H1 (cell line): ENCODE results near the gene TMEM14C. TPM values are rescaled to one million over a fixed set of nuclear protein-coding genes. Genes with fewer than 3 reads are reported as not detected.

ENCODE experiments used
- CTCF ChIA-PET: fragments of 300-600 bp; sonication (Branson Sonifier 250); formaldehyde crosslinking; loops from one replicate; lab custom pipeline; 2021; ENCODE audit not compliant: partially characterized antibody; lab: Charles Lee
- POLR2A ChIA-PET: fragments of 300-600 bp; sonication (Branson Sonifier 250); formaldehyde crosslinking; loops from one replicate; lab custom pipeline; 2021; ENCODE audit warnings: inconsistent platforms; ENCODE audit not compliant: partially characterized antibody; lab: Charles Lee
- DNase-seq, 2 experiments: peaks; one replicate each; pipeline versions ENCODE4 v3.0.0 to v3.0.0-alpha.2; 2010 to 2022; ENCODE audit warnings: low spot score in 2 of 2, low read depth in 1 of 2, mixed read lengths in 1 of 2
- FAIRE-seq: peaks from 2 replicates; lab custom pipeline; 2011; peaks lifted over from hg19 to GRCh38; lab: Jason Lieb, UNC
- H2AFZ ChIP-seq: 2 replicates; pipeline ENCODE4 v1.8.1; 2012; ENCODE audit warnings: low read length, inconsistent platforms
- H2AK5ac ChIP-seq: 2 replicates; pipeline ENCODE4 v1.6.1; 2013; ENCODE audit warnings: low read depth, low read length
- H2BK120ac ChIP-seq: replicated peaks from 2 replicates; pipeline ENCODE3; 2013; ENCODE audit warnings: low read depth, low read length, inconsistent platforms
- H2BK12ac ChIP-seq: 2 replicates; pipeline ENCODE4 v1.6.1; 2013; ENCODE audit warnings: low read depth, low read length
- H2BK15ac ChIP-seq: 2 replicates; pipeline ENCODE4 v1.6.1; 2013; ENCODE audit warnings: low read length
- H2BK20ac ChIP-seq: 2 replicates; pipeline ENCODE4 v1.6.1; 2013; ENCODE audit warnings: low read length
- H2BK5ac ChIP-seq: 2 replicates; pipeline ENCODE4 v1.6.1; 2013; ENCODE audit warnings: low read depth, low read length
- H3K14ac ChIP-seq: 2 replicates; pipeline ENCODE4 v1.6.1; 2013; ENCODE audit warnings: inconsistent platforms; ENCODE audit not compliant: insufficient read length
- H3K18ac ChIP-seq: 2 replicates; pipeline ENCODE4 v1.6.1; 2013; ENCODE audit warnings: low read length; ENCODE audit errors: extremely low read depth
- H3K23ac ChIP-seq: 2 replicates; pipeline ENCODE4 v1.6.1; 2013; ENCODE audit warnings: inconsistent platforms; ENCODE audit not compliant: insufficient read length
- H3K23me2 ChIP-seq: 2 replicates; pipeline ENCODE4 v1.6.1; 2013; ENCODE audit warnings: low read depth, low read length
- H3K27ac ChIP-seq: 2 replicates; pipeline ENCODE4 v1.6.1; 2011; ENCODE audit warnings: low read depth, low read length, inconsistent platforms
- H3K27me3 ChIP-seq, 4 experiments: replicated peaks in 1 of 4; 1 replicate in 1 of 4; 2 replicates in 3 of 4; pipeline versions ENCODE4 v1.6.1 to v1.8.1; 2011 to 2013; ENCODE audit warnings: low read length in 3 of 4, mild to moderate bottlenecking in 3 of 4, inconsistent platforms in 2 of 4, mixed read lengths in 2 of 4, moderate library complexity in 1 of 4; ENCODE audit not compliant: control insufficient read depth in 3 of 4, insufficient read depth in 3 of 4; ENCODE audit errors: extremely low read depth in 1 of 4
- H3K36me3 ChIP-seq, 4 experiments: 2 replicates each; pipeline versions ENCODE4 v1.6.1 to v1.8.1; 2011 to 2013; ENCODE audit warnings: mild to moderate bottlenecking in 4 of 4, low read length in 3 of 4, moderate library complexity in 2 of 4, control low read depth in 1 of 4, inconsistent platforms in 1 of 4; ENCODE audit not compliant: insufficient read depth in 4 of 4, control insufficient read depth in 2 of 4
- H3K4ac ChIP-seq: replicated peaks from 2 replicates; pipeline ENCODE3; 2013; ENCODE audit warnings: low read length, low read depth, mixed read lengths, inconsistent platforms; ENCODE audit not compliant: insufficient read length
- H3K4me1 ChIP-seq, 4 experiments: replicated peaks in 1 of 4; 1 replicate in 1 of 4; 2 replicates in 3 of 4; pipeline versions ENCODE4 v1.6.1 to v1.8.1; 2011 to 2013; ENCODE audit warnings: low read length in 3 of 4, inconsistent platforms in 2 of 4, mixed read lengths in 1 of 4; ENCODE audit not compliant: insufficient read depth in 4 of 4, control insufficient read depth in 3 of 4
- H3K4me2 ChIP-seq, 2 experiments: 2 replicates each; pipeline versions ENCODE4 v1.6.1 to v1.8.1; 2011 to 2013; ENCODE audit warnings: low read depth in 2 of 2, low read length in 2 of 2, control low read depth in 1 of 2, inconsistent platforms in 1 of 2, mild to moderate bottlenecking in 1 of 2; ENCODE audit not compliant: insufficient read depth in 1 of 2
- H3K4me3 ChIP-seq, 4 experiments: fragments of 200-600, 300-600 bp in 1 of 4; sonication (generic), shearing (Covaris generic), sonication (Bioruptor Twin) in 1 of 4; 2 replicates each; pipeline versions ENCODE4 v1.5.1 to v1.8.1; 2011 to 2016; ENCODE audit warnings: low read length in 4 of 4, low read depth in 3 of 4, control low read depth in 2 of 4, inconsistent platforms in 2 of 4, mild to moderate bottlenecking in 2 of 4, mixed read lengths in 1 of 4, moderate library complexity in 1 of 4; ENCODE audit not compliant: insufficient read depth in 2 of 4; ENCODE audit errors: extremely low read depth in 1 of 4
- H3K56ac ChIP-seq: replicated peaks from 2 replicates; pipeline ENCODE3; 2013; ENCODE audit warnings: low read depth, mild to moderate bottlenecking, mixed read lengths, low read length, inconsistent platforms; ENCODE audit not compliant: insufficient read length
- H3K79me1 ChIP-seq: 2 replicates; pipeline ENCODE4 v1.6.1; 2013; ENCODE audit warnings: low read depth, low read length, control low read depth
- H3K79me2 ChIP-seq, 2 experiments: 2 replicates each; pipeline versions ENCODE4 v1.6.1 to v1.8.1; 2012 to 2013; ENCODE audit warnings: low read length in 2 of 2, mild to moderate bottlenecking in 2 of 2, inconsistent platforms in 1 of 2; ENCODE audit not compliant: insufficient read depth in 2 of 2, control insufficient read depth in 1 of 2
- H3K9ac ChIP-seq, 4 experiments: replicated peaks in 1 of 4; 1 replicate in 1 of 4; 2 replicates in 3 of 4; pipeline versions ENCODE4 v1.6.1 to v1.8.1; 2011 to 2013; ENCODE audit warnings: low read depth in 3 of 4, low read length in 3 of 4, control low read depth in 2 of 4, mild to moderate bottlenecking in 2 of 4, moderate library complexity in 2 of 4, inconsistent platforms in 1 of 4; ENCODE audit errors: extremely low read depth in 1 of 4
- H3K9me3 ChIP-seq, 2 experiments: 2 replicates each; pipeline versions ENCODE4 v1.6.1 to v1.8.1; 2012 to 2013; ENCODE audit warnings: mild to moderate bottlenecking in 2 of 2, moderate library complexity in 2 of 2, control low read depth in 1 of 2, inconsistent platforms in 1 of 2, low read depth in 1 of 2, low read length in 1 of 2, mixed read lengths in 1 of 2; ENCODE audit not compliant: insufficient read depth in 2 of 2
- H4K20me1 ChIP-seq, 2 experiments: replicated peaks in 1 of 2; 2 replicates each; pipeline versions ENCODE3 to v1.8.1; 2011 to 2013; ENCODE audit warnings: inconsistent platforms in 2 of 2, low read length in 2 of 2, mild to moderate bottlenecking in 1 of 2; ENCODE audit not compliant: insufficient read depth in 2 of 2, control insufficient read depth in 1 of 2
- H4K5ac ChIP-seq: 2 replicates; pipeline ENCODE4 v1.6.1; 2013; ENCODE audit warnings: low read length, low read depth, mixed read lengths, inconsistent platforms; ENCODE audit not compliant: insufficient read length
- H4K8ac ChIP-seq: 2 replicates; pipeline ENCODE4 v1.8.0; 2013; ENCODE audit warnings: mild to moderate bottlenecking, moderate library complexity, low read length, inconsistent platforms; ENCODE audit not compliant: insufficient read depth; ENCODE audit errors: extremely low read depth
- H4K91ac ChIP-seq: replicated peaks from 2 replicates; pipeline ENCODE3; 2013; ENCODE audit warnings: low read length, mixed read lengths, inconsistent platforms; ENCODE audit not compliant: insufficient read length
- BCL11A ChIP-seq, 2 experiments: IDR thresholded peaks; one replicate each; pipeline ENCODE4 v1.6.1; 2011; ENCODE audit warnings: low read depth in 2 of 2, low read length in 2 of 2, mild to moderate bottlenecking in 2 of 2
- CBX8 ChIP-seq: fragments of 300-800, 300-1000 bp; sonication (generic); IDR thresholded peaks from 2 replicates; pipeline ENCODE4 v1.7.1; 2016; ENCODE audit warnings: low read depth, low read length, borderline replicate concordance
- JUN ChIP-seq: IDR thresholded peaks from 2 replicates; pipeline ENCODE4 v1.6.1; 2011; ENCODE audit warnings: low read depth, mild to moderate bottlenecking, improper control_type of control experiment, low read length
- PHF8 ChIP-seq: fragments of 200-600 bp; sonication (generic); conservative IDR thresholded peaks from 2 replicates; pipeline ENCODE4 v1.7.1; 2012; ENCODE audit warnings: low read depth, mild to moderate bottlenecking, inconsistent platforms, low read length, moderate library complexity
- RNF2 ChIP-seq: fragments of 200-900, 300-1000 bp; sonication (generic); IDR thresholded peaks from 2 replicates; pipeline ENCODE4 v1.7.1; 2016; ENCODE audit warnings: borderline replicate concordance, low read depth, mild to moderate bottlenecking, antibody characterized with exemption, low read length; ENCODE audit not compliant: poor library complexity, severe bottlenecking; ENCODE audit errors: missing control alignments
- SIRT6 ChIP-seq: IDR thresholded peaks from one replicate; pipeline ENCODE4 v1.7.1; 2012; ENCODE audit warnings: low read length, inconsistent platforms
- SP1 ChIP-seq: IDR thresholded peaks from 2 replicates; pipeline ENCODE4 v1.6.1; 2011; ENCODE audit warnings: low read depth, low read length
- WGBS, 2 experiments: shearing (Covaris generic) in 1 of 2; methylation state at CpG; one replicate each; pipeline versions ENCODE4 v1.1.6 to v1.1.7; 2013 to 2015; ENCODE audit warnings: low lambda C conversion rate in 2 of 2, mixed read lengths in 2 of 2, inconsistent platforms in 1 of 2, low coverage in 1 of 2, missing lambda C conversion rate in 1 of 2; ENCODE audit not compliant: insufficient replicate concordance in 2 of 2, insufficient coverage in 1 of 2, insufficient read length in 1 of 2; ENCODE audit errors: extremely low coverage in 1 of 2, missing lambda C conversion rate in 1 of 2; 5-methylcytosine and 5-hydroxymethylcytosine counted together
- polyA plus RNA-seq, 7 experiments: library from polyadenylated mRNA; depleted of rRNA in 3 of 7; stranded (reverse) in 5 of 7; unstranded in 2 of 7; fragments of >200 nt in 5 of 7; fragments of 200-250 nt in 2 of 7; gene quantifications; 1 replicate in 5 of 7; 2 replicates in 1 of 7; 4 replicates in 1 of 7; pipeline versions ENCODE4 v1.2.1 to v1.2.3, GENCODE V29; 2011 to 2013; ENCODE audit warnings: missing spikeins in 2 of 7, mixed read lengths in 2 of 7
- total RNA-seq: library from RNA; stranded (reverse); fragmentation: NEBNext Ultra II Directional; extraction: Animal tissue kit (Norgen Biotek cat#: 25700); gene quantifications from 2 replicates; pipeline ENCODE4 v1.2.1, GENCODE V29; 2021
- TF ChIP-seq, protein P1 (sequence below): IDR thresholded peaks from 2 replicates; pipeline ENCODE4 v1.6.1; 2011; ENCODE audit warnings: low read length, improper control_type of control experiment
- TF ChIP-seq, protein P2 (sequence below): IDR thresholded peaks from 2 replicates; pipeline ENCODE4 v1.6.1; 2012; ENCODE audit warnings: inconsistent platforms

Gene TMEM14C
- total and polyA plus RNA-seq, 2 of the 8 experiments (the other 6 are each of a cell fraction or from before 2014, with no cell fraction given), result 116 to 157 TPM

DNA sequence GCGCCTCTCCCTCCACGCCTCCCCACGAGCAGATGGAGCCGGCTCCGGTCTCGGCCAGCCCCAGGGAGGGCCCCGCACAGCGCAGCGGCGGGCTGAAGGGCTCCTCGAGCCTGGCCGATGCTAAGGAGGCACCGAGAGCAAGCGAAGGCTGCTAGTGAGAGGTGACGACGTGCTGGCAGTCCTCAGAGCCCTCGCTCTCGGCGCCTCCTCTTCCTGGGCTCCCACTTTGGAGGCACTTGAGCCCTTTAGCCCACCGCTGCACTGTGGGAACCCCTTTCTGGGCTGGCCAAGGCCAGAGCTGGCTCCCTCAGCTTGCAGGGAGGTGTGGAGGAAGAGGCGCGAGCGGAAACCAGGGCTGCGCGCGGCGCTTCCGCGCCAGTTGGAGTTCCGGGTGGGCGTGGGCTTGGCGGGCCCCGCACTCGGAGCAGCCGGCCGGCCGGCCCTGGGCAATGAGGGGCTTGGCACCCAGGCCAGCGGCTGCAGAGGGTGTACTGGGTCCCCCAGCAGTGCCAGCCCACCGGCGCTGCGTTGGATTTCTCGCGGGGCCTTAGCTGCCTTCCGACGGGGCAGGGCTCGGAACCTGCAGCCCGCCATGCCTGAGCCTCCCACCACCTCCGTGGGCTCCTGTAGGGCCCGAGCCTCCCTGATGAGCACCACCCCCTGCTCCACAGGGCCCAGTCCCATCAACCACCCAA, 2.5 kb upstream of the TMEM14C start:
- POLR2A ChIA-PET, result interaction anchor here (0.9 to 6.9 kb wide), 7 partner anchors 10 to 138 kb away, joined by 3 to 39 read pairs (median 4); partner anchors contain the start of genes PAK1IP1 and TMEM14B
- CTCF ChIA-PET, result interaction anchor here (1.2 to 2.3 kb wide), 6 partner anchors 12 to 210 kb away, joined by 3 to 6 read pairs (median 4); partner anchors contain the start of genes C6orf52, PAK1IP1 and TMEM14B
- peaks cover 4% of the 10 kb centered on the region; the same call in 1 of the 2 replicates for H3K23me2 ChIP-seq
- TF ChIP-seq, protein P1, sequence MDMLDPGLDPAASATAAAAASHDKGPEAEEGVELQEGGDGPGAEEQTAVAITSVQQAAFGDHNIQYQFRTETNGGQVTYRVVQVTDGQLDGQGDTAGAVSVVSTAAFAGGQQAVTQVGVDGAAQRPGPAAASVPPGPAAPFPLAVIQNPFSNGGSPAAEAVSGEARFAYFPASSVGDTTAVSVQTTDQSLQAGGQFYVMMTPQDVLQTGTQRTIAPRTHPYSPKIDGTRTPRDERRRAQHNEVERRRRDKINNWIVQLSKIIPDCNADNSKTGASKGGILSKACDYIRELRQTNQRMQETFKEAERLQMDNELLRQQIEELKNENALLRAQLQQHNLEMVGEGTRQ, result no peak
- TF ChIP-seq BCL11A (IDR thresholded peaks at IDR 0.05; ENCODE audit: low read depth in 2 of 2, low read length in 2 of 2) (no peak), RNF2 (no peak), SIRT6 (no peak), JUN (no peak), PHF8 (no peak), SP1 (no peak), CBX8 (no peak)
- TF ChIP-seq, protein P2, sequence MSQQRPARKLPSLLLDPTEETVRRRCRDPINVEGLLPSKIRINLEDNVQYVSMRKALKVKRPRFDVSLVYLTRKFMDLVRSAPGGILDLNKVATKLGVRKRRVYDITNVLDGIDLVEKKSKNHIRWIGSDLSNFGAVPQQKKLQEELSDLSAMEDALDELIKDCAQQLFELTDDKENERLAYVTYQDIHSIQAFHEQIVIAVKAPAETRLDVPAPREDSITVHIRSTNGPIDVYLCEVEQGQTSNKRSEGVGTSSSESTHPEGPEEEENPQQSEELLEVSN, result no peak

More for the DNA sequence above, 2.5 kb upstream of the TMEM14C start:
- Histone ChIP-seq H2BK120ac (no peak overlapping the region), H4K91ac (no peak overlapping the region), H3K14ac (no peak overlapping the region), H3K9me3 (peaks cover 0 to 9% of the 10 kb centered on the region in 2 experiments; a peak in 3 of 4 replicates), H3K18ac (peak overlapping the region; percentile 7; the same call in 1 of the 2 replicates), H2BK12ac (no peak overlapping the region), H3K4me2 (no peak overlapping the region), H3K79me1 (0 out of 2 replicates have a peak, but pooled peaks cover 6% of the 10 kb centered on the region), H2AK5ac (no peak overlapping the region), H2BK15ac (no peak overlapping the region), H3K4ac (no peak overlapping the region), H3K4me1 (peaks cover 0 to 12% (median 4%) of the 10 kb centered on the region in 4 experiments; a peak in 3 of 7 replicates), H3K4me3 (no peak overlapping the region), H2AFZ (no peak overlapping the region), H4K8ac (no peak overlapping the region; the same call in 1 of the 2 replicates), H3K36me3 (peaks cover 0 to 8% (median 0%) of the 10 kb centered on the region in 4 experiments; a peak in 2 of 8 replicates), H3K23ac (no peak overlapping the region), H2BK20ac (no peak overlapping the region), H2BK5ac (peak overlapping the region; percentile 60; the same call in 1 of the 2 replicates), H4K20me1 (no peaks in the 10 kb centered on the region), H3K27ac (no peak overlapping the region), H3K9ac (no peak overlapping the region), H3K56ac (no peak overlapping the region), H4K5ac (no peak overlapping the region), H3K27me3 (no peaks in the 10 kb centered on the region), H3K79me2 (peaks cover 8 to 18% of the 10 kb centered on the region in 2 experiments; a peak in 3 of 4 replicates)
- WGBS, 2 experiments, result 98% methylated on average over 47 of the region's 49 CpGs; no CpG with 5 or more reads in 1 of the 2 experiments
- DNase-seq, result no peak
- FAIRE-seq, result no peak
